Neuronal stem cell (in vitro differentiated cells): ENCODE measurements around the gene GREB1.
A peak's percentile ranks its signal among the peaks of the same experiment; 100 is the strongest.

ENCODE experiments used
- DNase-seq: peaks from one replicate; pipeline ENCODE4 v3.0.0-alpha.2; 2013; ENCODE audit warnings: low spot score
- H2AFZ ChIP-seq: one replicate; pipeline ENCODE4 v1.6.1; 2013; ENCODE audit warnings: mild to moderate bottlenecking, low read length, inconsistent platforms
- H2AK5ac ChIP-seq: 2 replicates; pipeline ENCODE4 v1.6.1; 2013; ENCODE audit warnings: low read depth, mild to moderate bottlenecking, inconsistent platforms, low read length, moderate library complexity, mixed read lengths
- H2BK120ac ChIP-seq: 2 replicates; pipeline ENCODE4 v1.6.1; 2013; ENCODE audit warnings: low read depth, mild to moderate bottlenecking, inconsistent platforms, low read length, moderate library complexity, mixed read lengths
- H2BK12ac ChIP-seq: one replicate; pipeline ENCODE4 v1.6.1; 2013; ENCODE audit warnings: low read length, inconsistent platforms
- H2BK15ac ChIP-seq: 2 replicates; pipeline ENCODE4 v1.6.1; 2013; ENCODE audit warnings: mild to moderate bottlenecking, low read length, inconsistent platforms, mixed read lengths
- H2BK5ac ChIP-seq: one replicate; pipeline ENCODE4 v1.6.1; 2013; ENCODE audit warnings: inconsistent platforms, mild to moderate bottlenecking, low read length, moderate library complexity
- H3K14ac ChIP-seq: one replicate; pipeline ENCODE4 v1.6.1; 2013; ENCODE audit warnings: low read length, inconsistent platforms
- H3K18ac ChIP-seq: 2 replicates; pipeline ENCODE4 v1.6.1; 2013; ENCODE audit warnings: low read length, inconsistent platforms
- H3K23ac ChIP-seq: 2 replicates; pipeline ENCODE4 v1.6.1; 2013; ENCODE audit warnings: low read depth, mild to moderate bottlenecking, mixed read lengths, low read length, inconsistent platforms; ENCODE audit not compliant: poor library complexity
- H3K27ac ChIP-seq: replicated peaks from 3 replicates; pipeline ENCODE4 v1.5.1; 2013; ENCODE audit warnings: low read length, inconsistent platforms
- H3K27me3 ChIP-seq, 3 experiments: 2 replicates each; pipeline ENCODE4 v1.6.1; 2013; ENCODE audit warnings: low read length in 3 of 3, mild to moderate bottlenecking in 2 of 3, inconsistent platforms in 1 of 3, low read depth in 1 of 3, mixed read lengths in 1 of 3, moderate library complexity in 1 of 3; ENCODE audit not compliant: control insufficient read depth in 3 of 3, insufficient read depth in 3 of 3
- H3K36me3 ChIP-seq, 2 donors: replicated peaks in 1 of 2; 2 replicates each; pipeline ENCODE4 v1.6.1; 2013; ENCODE audit warnings: low read length in 2 of 2; ENCODE audit not compliant: control insufficient read depth in 2 of 2, insufficient read depth in 2 of 2
- H3K4ac ChIP-seq: 2 replicates; pipeline ENCODE4 v1.6.1; 2013; ENCODE audit warnings: inconsistent platforms, mild to moderate bottlenecking, low read length, moderate library complexity
- H3K4me1 ChIP-seq, 2 donors: 1 replicate in 1 of 2; 2 replicates in 1 of 2; pipeline ENCODE4 v1.6.1; 2013; ENCODE audit warnings: low read length in 2 of 2, low read depth in 1 of 2; ENCODE audit not compliant: control insufficient read depth in 2 of 2, insufficient read depth in 1 of 2
- H3K4me2 ChIP-seq: one replicate; pipeline ENCODE4 v1.6.1; 2013; ENCODE audit warnings: mild to moderate bottlenecking, low read length, inconsistent platforms; ENCODE audit not compliant: insufficient read depth, poor library complexity, severe bottlenecking
- H3K4me3 ChIP-seq, 2 donors: 2 replicates each; pipeline ENCODE4 v1.5.1; 2013; ENCODE audit warnings: low read length in 2 of 2, mild to moderate bottlenecking in 2 of 2, inconsistent platforms in 1 of 2, moderate library complexity in 1 of 2
- H3K79me1 ChIP-seq: one replicate; pipeline ENCODE4 v1.6.1; 2013; ENCODE audit warnings: low read depth, mild to moderate bottlenecking, inconsistent platforms, low read length, moderate library complexity
- H3K9ac ChIP-seq: one replicate; pipeline ENCODE4 v1.6.1; 2013; ENCODE audit warnings: mild to moderate bottlenecking, low read depth, low read length, inconsistent platforms; ENCODE audit not compliant: poor library complexity
- H3K9me3 ChIP-seq, 2 donors: replicated peaks in 1 of 2; 2 replicates each; pipeline versions ENCODE3 to v1.6.1; 2013; ENCODE audit warnings: low read length in 2 of 2, mild to moderate bottlenecking in 2 of 2, inconsistent platforms in 1 of 2, low read depth in 1 of 2, mixed read lengths in 1 of 2, moderate library complexity in 1 of 2; ENCODE audit not compliant: control insufficient read depth in 2 of 2, insufficient read depth in 1 of 2
- H4K8ac ChIP-seq: one replicate; pipeline ENCODE4 v1.6.1; 2013; ENCODE audit warnings: low read depth, mild to moderate bottlenecking, inconsistent platforms, low read length, moderate library complexity
- H4K91ac ChIP-seq: one replicate; pipeline ENCODE4 v1.6.1; 2013; ENCODE audit warnings: low read length, low read depth, mild to moderate bottlenecking, inconsistent platforms; ENCODE audit not compliant: poor library complexity
- whole genome bisulfite sequencing, 2 donors: extraction: QIAGEN DNeasy Blood & Tissue Kit; methylation state at CpG; one replicate each; pipeline ENCODE4 v1.1.7; 2013; ENCODE audit warnings: missing lambda C conversion rate in 2 of 2, mixed read lengths in 1 of 2; ENCODE audit not compliant: insufficient read length in 2 of 2, insufficient replicate concordance in 1 of 2; ENCODE audit errors: extremely low coverage in 2 of 2; 5-methylcytosine and 5-hydroxymethylcytosine counted together

GREB1 gene

DNA sequence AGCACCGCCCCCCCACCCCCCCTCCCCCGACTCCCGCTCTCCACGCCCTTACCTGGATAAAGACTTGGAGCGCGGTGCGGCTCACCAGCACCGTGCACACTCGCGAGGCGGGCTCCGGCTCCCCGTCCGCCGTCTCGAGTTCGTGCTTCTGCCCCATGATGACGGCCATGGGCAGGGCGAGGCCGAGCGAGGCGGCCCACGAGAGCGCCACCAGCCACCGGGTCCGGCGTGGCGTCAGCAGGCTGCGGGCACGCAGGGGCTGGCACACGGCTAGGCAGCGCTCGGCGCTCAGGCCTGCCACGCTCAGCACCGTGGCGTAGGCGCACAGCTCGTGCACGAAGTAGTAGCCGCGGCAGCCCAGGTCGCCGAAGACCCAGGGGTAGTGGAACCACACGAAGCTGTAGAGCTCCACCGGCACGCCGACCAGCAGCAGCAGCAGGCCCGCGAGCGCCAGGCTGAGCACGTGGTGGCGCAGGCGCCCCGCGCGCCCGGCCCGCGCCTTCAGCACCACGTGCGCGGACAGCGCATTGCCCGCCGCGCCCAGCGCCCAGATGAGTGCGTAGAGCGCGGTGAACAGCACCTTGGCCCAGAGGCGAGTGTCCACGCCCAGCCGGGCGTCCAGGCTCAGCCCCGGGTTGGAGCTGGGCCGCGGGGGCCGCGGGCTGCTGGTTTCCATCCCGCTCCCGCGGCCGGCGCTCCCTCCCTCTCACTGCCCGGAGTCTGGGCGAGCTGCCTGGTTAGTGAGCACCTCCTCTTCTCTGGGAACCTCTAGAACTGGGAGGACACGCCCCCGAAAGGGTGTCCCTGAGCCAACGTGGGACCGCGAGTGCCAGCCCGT lies 135.8 kb downstream of the GREB1 start, which contains the start of gene NTSR2:
Gene NTSR2, minus strand, starts transcription at position 742 of the 838 bp plus-strand sequence. Its CDS starts 66 bp downstream, at position 676.
- H3K27me3 ChIP-seq = peaks cover 0 to 51% (median 17%) of the 10 kb centered on the region in 3 experiments
- H3K4me3 ChIP-seq = peak within 1 kb of the TSS in 1 of 2 donors; percentile 54
- no peak within 1 kb of the TSS for H3K4ac ChIP-seq
- DNase-seq = peak; percentile 73
- H4K8ac ChIP-seq = no peak within 1 kb of the TSS
- WGBS, 2 donors = no CpG with 5 or more reads among the region's 93 CpGs
- no peaks in the 10 kb centered on the region for H3K36me3 ChIP-seq
- H2AK5ac ChIP-seq = no peak within 1 kb of the TSS
- H3K79me1 ChIP-seq = no peaks in the 10 kb centered on the region
- H2BK12ac ChIP-seq = no peak within 1 kb of the TSS
- H2AFZ ChIP-seq = peak within 1 kb of the TSS; percentile 7
- H3K27ac ChIP-seq = no peak within 1 kb of the TSS
- H3K4me1 ChIP-seq = peaks cover 0 to 5% of the 10 kb centered on the region in 2 donors
- peak within 1 kb of the TSS; percentile 56 for H2BK120ac ChIP-seq
- peak within 1 kb of the TSS; percentile 54 for H3K9ac ChIP-seq
- no peak within 1 kb of the TSS for H2BK5ac ChIP-seq
- H2BK15ac ChIP-seq = no peak within 1 kb of the TSS
- H3K4me2 ChIP-seq = peak within 1 kb of the TSS; percentile 31
- H3K14ac ChIP-seq = no peak within 1 kb of the TSS
- H3K18ac ChIP-seq = peak within 1 kb of the TSS; percentile 52
- H4K91ac ChIP-seq = peak within 1 kb of the TSS; percentile 61
- H3K23ac ChIP-seq = peak within 1 kb of the TSS; percentile 95
- peaks cover 0 to 5% of the 10 kb centered on the region in 2 donors for H3K9me3 ChIP-seq

DNA sequence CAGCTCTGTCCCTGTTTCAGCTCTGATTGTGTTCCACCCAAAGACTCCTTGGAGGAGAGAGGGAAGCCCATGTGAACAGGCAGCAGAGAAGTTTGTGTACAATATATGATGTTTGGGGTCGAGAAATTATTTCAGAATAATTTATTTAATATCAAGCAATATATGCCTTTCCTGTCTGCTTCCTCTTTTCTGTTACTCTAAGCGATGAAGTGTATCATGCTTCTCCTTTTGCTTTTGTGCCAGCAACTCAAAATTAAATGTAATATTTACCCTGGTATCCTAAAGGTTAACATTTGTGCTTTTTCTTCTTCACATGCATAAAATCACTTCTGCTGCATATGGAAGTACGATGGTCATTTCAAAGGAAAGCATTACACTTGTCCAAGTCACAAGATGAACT lies 138.6 kb downstream of the GREB1 start:
- Histone ChIP-seq H3K4me3 (no peak overlapping the region), H3K27ac (no peak overlapping the region), H3K18ac (no peak overlapping the region), H3K23ac (no peak overlapping the region), H2AK5ac (no peak overlapping the region), H2BK12ac (no peak overlapping the region), H4K91ac (no peak overlapping the region), H3K4me2 (no peak overlapping the region), H3K9ac (no peak overlapping the region), H3K9me3 (peaks cover 0 to 7% of the 10 kb centered on the region in 2 donors), H3K27me3 (peaks cover 0 to 70% (median 17%) of the 10 kb centered on the region in 3 experiments), H3K79me1 (no peaks in the 10 kb centered on the region), H3K4ac (no peak overlapping the region), H3K14ac (no peak overlapping the region), H4K8ac (no peak overlapping the region), H2BK5ac (no peak overlapping the region), H2AFZ (no peak overlapping the region), H3K36me3 (no peaks in the 10 kb centered on the region), H3K4me1 (peaks cover 0 to 5% of the 10 kb centered on the region in 2 donors), H2BK120ac (no peak overlapping the region), H2BK15ac (no peak overlapping the region)
- no peak for DNase-seq
- no CpG with 5 or more reads among the region's 3 CpGs for WGBS, 2 donors

GRCh38 chr2:11674983-11675382 lies 141.1 kb downstream of the GREB1 start:
- H3K4ac ChIP-seq = no peak overlapping the region
- no peak overlapping the region for H4K91ac ChIP-seq
- no peak overlapping the region for H2BK120ac ChIP-seq
- no peak overlapping the region for H3K23ac ChIP-seq
- no peak overlapping the region for H3K18ac ChIP-seq
- no CpG with 5 or more reads among the region's 10 CpGs for WGBS, 2 donors
- H4K8ac ChIP-seq = no peak overlapping the region
- no peak overlapping the region for H2AK5ac ChIP-seq
- DNase-seq = no peak
- no peak overlapping the region for H3K14ac ChIP-seq
- H3K4me1 ChIP-seq = peaks cover 0 to 4% of the 10 kb centered on the region in 2 donors
- no peak overlapping the region for H3K27ac ChIP-seq
- peaks cover 0 to 69% (median 4%) of the 10 kb centered on the region in 3 experiments for H3K27me3 ChIP-seq
- no peaks in the 10 kb centered on the region for H3K79me1 ChIP-seq
- H2AFZ ChIP-seq = no peak overlapping the region
- H3K4me3 ChIP-seq = no peak overlapping the region
- H3K36me3 ChIP-seq = no peaks in the 10 kb centered on the region
- no peak overlapping the region for H2BK12ac ChIP-seq
- H3K9me3 ChIP-seq = peaks cover 0 to 2% of the 10 kb centered on the region in 2 donors
- H3K4me2 ChIP-seq = no peak overlapping the region
- H3K9ac ChIP-seq = no peak overlapping the region
- no peak overlapping the region for H2BK5ac ChIP-seq
- no peak overlapping the region for H2BK15ac ChIP-seq

GRCh38 chr2:11675423-11676112 lies 141.7 kb downstream of the GREB1 start:
- Histone ChIP-seq H4K8ac (no peak overlapping the region), H3K27ac (no peak overlapping the region), H2AK5ac (no peak overlapping the region), H2BK120ac (no peak overlapping the region), H3K18ac (no peak overlapping the region), H3K23ac (no peak overlapping the region), H2BK12ac (no peak overlapping the region), H4K91ac (no peak overlapping the region), H3K4me1 (peaks cover 2 to 4% of the 10 kb centered on the region in 2 donors), H3K79me1 (no peaks in the 10 kb centered on the region), H3K4me2 (no peak overlapping the region), H3K9ac (no peak overlapping the region), H3K36me3 (no peaks in the 10 kb centered on the region), H2BK5ac (no peak overlapping the region), H3K4me3 (no peak overlapping the region), H3K27me3 (peaks cover 0 to 63% (median 0%) of the 10 kb centered on the region in 3 experiments), H3K14ac (no peak overlapping the region), H2AFZ (no peak overlapping the region), H3K9me3 (peaks cover 0 to 2% of the 10 kb centered on the region in 2 donors), H3K4ac (no peak overlapping the region), H2BK15ac (no peak overlapping the region)
- WGBS, 2 donors = no CpG with 5 or more reads among the region's 3 CpGs
- DNase-seq = no peak
